OCI-LY1 (cell line): ENCODE results near the gene NOTCH1.

Experiments used
- H2AFZ ChIP-seq: fragments of 200-600 bp; sonication (generic), shearing (Covaris generic); 2 replicates; pipeline ENCODE4 v1.6.0; 2014; ENCODE audit warnings: antibody characterized with exemption, mild to moderate bottlenecking, low read length
- H3F3A ChIP-seq: fragments of 200-600 bp; sonication (generic), shearing (Covaris generic); 2 replicates; pipeline ENCODE4 v1.6.0; 2014; ENCODE audit warnings: mild to moderate bottlenecking, antibody characterized with exemption, low read length, moderate library complexity; ENCODE audit not compliant: insufficient read depth
- H3K27ac ChIP-seq: fragments of 200-600 bp; sonication (generic); 2 replicates; pipeline ENCODE4 v1.5.1; 2014; ENCODE audit warnings: low read length, mixed run types, mild to moderate bottlenecking, low read depth; ENCODE audit not compliant: poor library complexity, severe bottlenecking
- H3K27me3 ChIP-seq: fragments of 200-600 bp; sonication (generic); 2 replicates; pipeline ENCODE4 v1.6.0; 2014; ENCODE audit warnings: antibody characterized with exemption, mild to moderate bottlenecking, low read length, moderate library complexity; ENCODE audit not compliant: insufficient read depth
- H3K36me3 ChIP-seq: fragments of 200-600 bp; sonication (generic); 2 replicates; pipeline ENCODE4 v1.6.1; 2014; ENCODE audit warnings: mild to moderate bottlenecking, antibody characterized with exemption, low read length, moderate library complexity, mixed read lengths; ENCODE audit not compliant: insufficient read depth
- H3K4me1 ChIP-seq: fragments of 200-600 bp; sonication (generic); 2 replicates; pipeline ENCODE4 v1.5.1; 2014; ENCODE audit warnings: mild to moderate bottlenecking, low read length, moderate library complexity; ENCODE audit not compliant: insufficient read depth, severe bottlenecking
- H3K4me2 ChIP-seq: fragments of 200-600 bp; sonication (generic), shearing (Covaris generic); 2 replicates; pipeline ENCODE4 v1.6.1; 2014; ENCODE audit warnings: low read length
- H3K4me3 ChIP-seq: fragments of 200-600 bp; sonication (generic); 2 replicates; pipeline ENCODE4 v1.5.1; 2014; ENCODE audit warnings: low read length, low read depth, mild to moderate bottlenecking, mixed read lengths; ENCODE audit not compliant: poor library complexity, severe bottlenecking
- H3K79me2 ChIP-seq: fragments of 200-600 bp; shearing (Covaris generic); 2 replicates; pipeline ENCODE4 v1.6.1; 2016; ENCODE audit warnings: mixed run types, low read length, mixed read lengths; ENCODE audit not compliant: insufficient read depth
- H3K9ac ChIP-seq: fragments of 200-600 bp; sonication (generic), shearing (Covaris generic); 2 replicates; pipeline ENCODE4 v1.6.1; 2014; ENCODE audit warnings: mild to moderate bottlenecking, low read length, mixed read lengths
- H3K9me2 ChIP-seq: fragments of 200-600 bp; sonication (generic), shearing (Covaris generic); 2 replicates; pipeline ENCODE4 v1.6.1; 2014; ENCODE audit warnings: low read depth, mild to moderate bottlenecking, low read length, mixed read lengths
- H3K9me3 ChIP-seq: fragments of 200-600 bp; shearing (Covaris generic); 2 replicates; pipeline ENCODE4 v1.6.1; 2014; ENCODE audit warnings: low read length, mixed read lengths
- H4K20me1 ChIP-seq: fragments of 200-600 bp; sonication (generic), shearing (Covaris generic); 2 replicates; pipeline ENCODE4 v1.6.0; 2016; ENCODE audit warnings: mild to moderate bottlenecking, low read length; ENCODE audit not compliant: insufficient read depth
- CTCF ChIP-seq: fragments of 200-600 bp; sonication (generic), shearing (Covaris generic); IDR thresholded peaks from 2 replicates; pipeline ENCODE4 v1.5.1; 2017; ENCODE audit warnings: mild to moderate bottlenecking, antibody characterized with exemption, low read length, moderate library complexity, mixed read lengths
- EZH2 ChIP-seq: fragments of 200-600 bp; sonication (generic), shearing (Covaris generic); IDR thresholded peaks from 2 replicates; pipeline ENCODE4 v1.8.0; 2017; ENCODE audit warnings: borderline replicate concordance, mixed run types, mild to moderate bottlenecking, antibody characterized with exemption, low read length, moderate library complexity, mixed read lengths

NOTCH1 gene

DNA sequence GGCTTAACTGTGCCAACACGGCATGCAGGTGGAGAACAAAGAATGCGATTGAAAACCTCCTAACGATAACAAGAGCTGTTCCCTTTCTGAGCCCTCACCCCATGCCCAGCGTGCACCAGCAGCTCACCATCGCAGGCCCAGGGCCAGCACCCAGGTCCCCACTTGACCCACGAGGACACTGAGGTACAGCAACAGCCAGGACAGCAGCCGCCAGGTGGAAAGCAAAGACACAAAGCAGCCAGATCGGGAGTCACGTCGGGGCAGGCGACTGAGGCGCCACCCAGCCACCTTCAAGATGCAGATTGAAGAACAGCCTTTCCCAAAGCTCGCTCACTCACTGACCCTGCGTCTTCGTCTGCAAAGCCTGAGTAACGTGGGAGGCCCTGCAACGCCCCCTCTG is 56.1 kb downstream of the NOTCH1 start:
- no peak overlapping the region for H3K9ac ChIP-seq

DNA sequence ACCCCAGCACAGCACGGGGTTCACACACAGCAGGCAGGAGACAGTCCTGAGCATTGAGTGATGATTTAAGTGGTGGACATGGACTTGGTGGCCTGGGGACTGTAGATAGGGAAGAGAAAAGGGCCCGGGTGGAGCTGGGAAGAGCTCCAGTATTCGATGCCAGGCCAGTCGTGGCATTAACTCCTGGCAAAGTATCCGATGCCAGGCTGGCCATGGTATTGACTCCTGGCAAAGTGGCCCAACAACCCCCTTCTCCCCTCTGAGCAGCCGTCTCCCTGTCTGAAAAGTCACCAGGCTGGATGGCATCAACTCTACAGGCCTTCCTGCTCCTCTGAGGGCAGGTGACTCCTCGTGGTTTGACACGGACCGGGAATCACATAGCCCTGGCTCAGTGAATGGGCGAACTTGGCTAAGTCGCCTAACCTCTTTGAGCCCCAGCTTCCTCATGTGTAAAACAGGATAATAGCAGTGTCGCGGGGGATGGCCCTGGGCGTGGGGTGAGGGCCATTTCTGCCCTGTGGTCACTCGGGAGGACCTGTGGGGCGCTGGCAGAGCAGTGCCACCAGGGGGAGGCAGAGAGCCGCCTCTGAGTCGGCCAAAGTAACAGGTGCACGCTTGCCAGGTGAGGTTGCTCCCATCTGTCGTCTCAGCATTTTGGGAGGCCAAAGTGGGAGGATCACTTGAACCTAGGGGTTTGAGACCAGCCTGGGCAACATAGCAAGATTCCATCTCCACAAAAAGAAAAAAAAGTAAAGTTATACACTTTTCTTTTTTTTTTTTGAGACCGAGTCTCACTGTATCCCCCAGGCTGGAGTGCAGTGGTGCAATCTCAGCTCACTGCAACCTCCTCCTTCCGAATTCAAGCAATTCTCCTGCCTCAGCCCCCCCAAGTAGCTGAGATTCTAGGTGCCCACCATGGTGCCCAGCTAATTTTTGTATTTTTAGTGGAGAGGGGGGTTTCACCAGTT is 57.3 kb downstream of the NOTCH1 start:
- TF ChIP-seq EZH2 = no peak
- peak; percentile 96 for TF ChIP-seq CTCF
- Histone ChIP-seq H3K9ac (no peak overlapping the region), H3F3A (no peaks in the 10 kb centered on the region), H3K36me3 (no peaks in the 10 kb centered on the region), H3K27ac (no peak overlapping the region), H3K9me3 (no peaks in the 10 kb centered on the region), H3K9me2 (no peaks in the 10 kb centered on the region), H4K20me1 (no peaks in the 10 kb centered on the region), H3K27me3 (no peaks in the 10 kb centered on the region), H3K4me2 (no peak overlapping the region), H3K4me3 (no peak overlapping the region), H3K79me2 (no peaks in the 10 kb centered on the region), H3K4me1 (peaks cover 6% of the 10 kb centered on the region), H2AFZ (no peak overlapping the region)

More for the DNA sequence above, 56.1 kb downstream of the NOTCH1 start:
- Histone ChIP-seq H2AFZ (no peak overlapping the region), H3K4me1 (no peaks in the 10 kb centered on the region), H3K4me2 (no peak overlapping the region), H3K27ac (no peak overlapping the region), H3K36me3 (no peaks in the 10 kb centered on the region), H4K20me1 (no peaks in the 10 kb centered on the region), H3K9me2 (no peaks in the 10 kb centered on the region), H3K4me3 (no peak overlapping the region), H3K79me2 (no peaks in the 10 kb centered on the region), H3K27me3 (0 out of 2 replicates have a peak, but pooled peaks cover 7% of the 10 kb centered on the region), H3K9me3 (no peaks in the 10 kb centered on the region), H3F3A (no peaks in the 10 kb centered on the region)
- no peak for TF ChIP-seq EZH2
- TF ChIP-seq CTCF = no peak

DNA sequence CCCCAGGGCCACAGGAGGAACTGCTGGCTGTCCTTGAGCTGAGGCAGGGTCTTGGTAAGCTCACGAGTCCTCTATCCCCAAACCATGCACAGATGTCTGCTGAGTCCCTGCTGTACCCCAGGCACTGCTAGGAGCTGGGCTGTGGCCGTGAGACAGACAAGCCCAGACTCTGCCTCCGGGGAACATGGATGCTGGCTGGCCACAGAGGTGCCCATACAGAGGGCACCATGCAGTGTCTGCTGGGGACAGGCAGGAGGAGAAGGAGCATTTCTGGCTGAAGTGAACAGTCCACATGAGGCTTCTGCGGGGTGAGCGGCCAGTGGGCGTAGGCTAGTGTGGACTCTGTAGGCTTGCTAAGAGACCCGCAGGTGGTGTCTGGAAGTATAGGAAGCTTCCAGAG is 58.2 kb downstream of the NOTCH1 start:
- Histone ChIP-seq H3K9ac (no peak overlapping the region), H3K4me2 (no peak overlapping the region), H3K4me3 (no peak overlapping the region), H3K9me2 (no peaks in the 10 kb centered on the region), H2AFZ (no peak overlapping the region), H3K79me2 (no peaks in the 10 kb centered on the region), H3K4me1 (peaks cover 6% of the 10 kb centered on the region), H3K36me3 (no peaks in the 10 kb centered on the region), H3K27ac (no peak overlapping the region), H3K9me3 (no peaks in the 10 kb centered on the region), H3F3A (no peaks in the 10 kb centered on the region), H3K27me3 (no peaks in the 10 kb centered on the region), H4K20me1 (no peaks in the 10 kb centered on the region)
- TF ChIP-seq CTCF (no peak), EZH2 (no peak)
